Stomach (tissue), 4 donors: Measurements from ENCODE around the gene TMEM51.

Experiments
- CTCF ChIP-seq, 7 experiments: fragments of 450-650 bp in 4 of 7; fragments of 200-600 bp in 3 of 7; sonication (generic) in 3 of 7; IDR thresholded peaks; one replicate each; pipeline ENCODE4 v1.5.1; 2016 to 2019; ENCODE audit warnings: antibody characterized with exemption in 7 of 7, control low read depth in 2 of 7, mild to moderate bottlenecking in 1 of 7
- EP300 ChIP-seq: sonication (generic); formaldehyde crosslinking; IDR thresholded peaks from one replicate; pipeline ENCODE4 v1.6.1; 2017; ENCODE audit warnings: antibody characterized with exemption
- POLR2A ChIP-seq, 4 donors: fragments of 450-650 bp; IDR thresholded peaks; one replicate each; pipeline ENCODE4 v1.6.1; 2016; ENCODE audit warnings: antibody characterized with exemption in 4 of 4, control low read depth in 2 of 4, mild to moderate bottlenecking in 1 of 4, moderate library complexity in 1 of 4
- POLR2AphosphoS5 ChIP-seq, 3 donors: sonication (generic); formaldehyde crosslinking; IDR thresholded peaks; one replicate each; pipeline ENCODE4 v1.6.1; 2016; ENCODE audit warnings: antibody characterized with exemption in 3 of 3

DNA sequence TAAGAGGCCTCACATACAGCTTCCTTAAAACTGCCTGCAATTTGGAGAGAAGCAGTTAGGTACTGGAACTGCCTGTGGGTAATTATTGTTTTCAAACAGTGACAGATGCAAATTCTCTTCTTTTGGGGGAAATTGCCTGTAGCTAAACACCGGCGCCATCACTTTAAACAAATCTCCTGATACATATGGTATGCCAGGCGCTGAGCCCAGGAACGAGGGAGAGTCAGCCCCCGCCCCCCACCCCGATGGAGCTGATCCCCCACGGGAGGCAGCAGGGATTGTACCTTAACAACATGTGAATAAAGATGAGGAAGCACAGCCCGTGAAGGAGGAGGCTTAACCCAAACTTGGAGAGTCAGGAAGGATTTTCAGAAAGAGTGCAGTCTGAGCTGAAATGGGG, 7.1 kb downstream of the TMEM51 start:
- TF ChIP-seq CTCF (IDR thresholded peaks at IDR 0.05), result no peak
- no peak for TF ChIP-seq EP300
- no peak for TF ChIP-seq POLR2AphosphoS5 (IDR thresholded peaks at IDR 0.05)
- TF ChIP-seq POLR2A (IDR thresholded peaks at IDR 0.05), result no peak
